ENCODE results near the gene MLXIP. TPM values are rescaled to one million over a fixed set of nuclear protein-coding genes. Genes with fewer than 3 reads are reported as not detected.

Gene MLXIP
- total and polyA plus RNA-seq, 2 of the 13 experiments (the other 11 are each of a cell fraction or from before 2014, with no cell fraction given) = 5.3 to 6.7 TPM

DNA sequence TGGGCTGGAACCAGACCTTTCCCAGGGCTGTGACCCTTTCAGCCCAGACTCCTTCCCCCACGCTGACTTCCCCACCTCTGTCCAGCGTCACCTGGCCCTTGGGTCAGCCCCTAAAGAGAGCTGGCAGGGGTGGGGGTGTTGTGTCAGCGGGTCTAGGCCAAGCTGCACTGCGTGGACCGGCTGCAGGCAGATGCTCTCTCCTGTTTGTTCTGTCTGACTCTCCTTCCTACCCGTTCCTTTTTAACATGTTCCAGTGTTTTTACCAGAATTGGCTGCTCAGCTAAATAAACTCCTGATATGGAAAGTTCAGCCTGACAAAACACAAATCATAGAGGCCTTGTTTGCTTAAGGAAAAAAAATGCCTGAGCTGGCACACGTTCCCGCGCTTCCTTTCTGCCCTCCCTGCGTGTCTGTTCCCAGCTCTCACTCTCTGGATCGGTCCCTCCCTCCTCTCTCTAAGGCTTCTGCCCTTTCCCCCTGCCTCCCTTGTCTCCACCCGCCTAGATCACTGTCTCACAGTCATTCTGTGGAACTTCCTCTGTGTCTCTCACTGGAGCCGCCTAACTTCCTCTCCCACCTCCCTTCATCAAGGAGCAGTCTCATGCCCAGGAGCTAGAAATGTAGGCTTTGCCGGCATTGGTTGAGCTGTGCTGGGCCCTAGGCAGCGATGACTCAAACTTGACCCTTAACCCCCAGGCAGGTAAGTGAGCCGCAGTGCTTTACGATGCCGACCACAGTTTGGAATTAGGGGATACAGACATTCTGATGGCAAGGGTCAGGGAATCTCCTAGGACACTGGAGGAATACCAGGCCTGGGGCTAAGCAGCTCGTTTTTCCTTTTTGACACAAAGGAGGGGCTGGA lies 15.5 kb upstream of the MLXIP start (continued):
- no peak for TF ChIP-seq TSC22D2 (CRISPR knock-in tag; IDR thresholded peaks at IDR 0.05; ENCODE audit: borderline replicate concordance)
- no peak for TF ChIP-seq HES4 (CRISPR knock-in tag; IDR thresholded peaks at IDR 0.05; ENCODE audit: borderline replicate concordance)
- TF ChIP-seq RBAK (CRISPR knock-in tag; IDR thresholded peaks at IDR 0.05) = no peak
- TF ChIP-seq IRX3 (CRISPR knock-in tag; IDR thresholded peaks at IDR 0.05; ENCODE audit: borderline replicate concordance, low read depth) = no peak
- TF ChIP-seq GFI1 (CRISPR knock-in tag; IDR thresholded peaks at IDR 0.05; ENCODE audit: borderline replicate concordance) = peak; percentile 95
- no peak for TF ChIP-seq ZNF264 (CRISPR knock-in tag; IDR thresholded peaks at IDR 0.05)
- TF ChIP-seq, protein P1, sequence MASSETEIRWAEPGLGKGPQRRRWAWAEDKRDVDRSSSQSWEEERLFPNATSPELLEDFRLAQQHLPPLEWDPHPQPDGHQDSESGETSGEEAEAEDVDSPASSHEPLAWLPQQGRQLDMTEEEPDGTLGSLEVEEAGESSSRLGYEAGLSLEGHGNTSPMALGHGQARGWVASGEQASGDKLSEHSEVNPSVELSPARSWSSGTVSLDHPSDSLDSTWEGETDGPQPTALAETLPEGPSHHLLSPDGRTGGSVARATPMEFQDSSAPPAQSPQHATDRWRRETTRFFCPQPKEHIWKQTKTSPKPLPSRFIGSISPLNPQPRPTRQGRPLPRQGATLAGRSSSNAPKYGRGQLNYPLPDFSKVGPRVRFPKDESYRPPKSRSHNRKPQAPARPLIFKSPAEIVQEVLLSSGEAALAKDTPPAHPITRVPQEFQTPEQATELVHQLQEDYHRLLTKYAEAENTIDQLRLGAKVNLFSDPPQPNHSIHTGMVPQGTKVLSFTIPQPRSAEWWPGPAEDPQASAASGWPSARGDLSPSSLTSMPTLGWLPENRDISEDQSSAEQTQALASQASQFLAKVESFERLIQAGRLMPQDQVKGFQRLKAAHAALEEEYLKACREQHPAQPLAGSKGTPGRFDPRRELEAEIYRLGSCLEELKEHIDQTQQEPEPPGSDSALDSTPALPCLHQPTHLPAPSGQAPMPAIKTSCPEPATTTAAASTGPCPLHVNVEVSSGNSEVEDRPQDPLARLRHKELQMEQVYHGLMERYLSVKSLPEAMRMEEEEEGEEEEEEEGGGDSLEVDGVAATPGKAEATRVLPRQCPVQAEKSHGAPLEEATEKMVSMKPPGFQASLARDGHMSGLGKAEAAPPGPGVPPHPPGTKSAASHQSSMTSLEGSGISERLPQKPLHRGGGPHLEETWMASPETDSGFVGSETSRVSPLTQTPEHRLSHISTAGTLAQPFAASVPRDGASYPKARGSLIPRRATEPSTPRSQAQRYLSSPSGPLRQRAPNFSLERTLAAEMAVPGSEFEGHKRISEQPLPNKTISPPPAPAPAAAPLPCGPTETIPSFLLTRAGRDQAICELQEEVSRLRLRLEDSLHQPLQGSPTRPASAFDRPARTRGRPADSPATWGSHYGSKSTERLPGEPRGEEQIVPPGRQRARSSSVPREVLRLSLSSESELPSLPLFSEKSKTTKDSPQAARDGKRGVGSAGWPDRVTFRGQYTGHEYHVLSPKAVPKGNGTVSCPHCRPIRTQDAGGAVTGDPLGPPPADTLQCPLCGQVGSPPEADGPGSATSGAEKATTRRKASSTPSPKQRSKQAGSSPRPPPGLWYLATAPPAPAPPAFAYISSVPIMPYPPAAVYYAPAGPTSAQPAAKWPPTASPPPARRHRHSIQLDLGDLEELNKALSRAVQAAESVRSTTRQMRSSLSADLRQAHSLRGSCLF (CRISPR knock-in tag; IDR thresholded peaks at IDR 0.05; ENCODE audit: borderline replicate concordance) = no peak
- no peak for TF ChIP-seq ZNF350 (CRISPR knock-in tag; IDR thresholded peaks at IDR 0.05; ENCODE audit: borderline replicate concordance, low read depth)
- peak; percentile 70 for TF ChIP-seq ZEB1 (IDR thresholded peaks at IDR 0.05; ENCODE audit: insufficient replicate concordance, low read depth)
- no peak for TF ChIP-seq FIP1L1 (IDR thresholded peaks at IDR 0.05; ENCODE audit: borderline replicate concordance, insufficient read depth, low read depth, low read length)
- TF ChIP-seq PAX8 (CRISPR knock-in tag; IDR thresholded peaks at IDR 0.05; ENCODE audit: borderline replicate concordance) = no peak
- TF ChIP-seq KDM5B (CRISPR knock-in tag; IDR thresholded peaks at IDR 0.05; ENCODE audit: borderline replicate concordance) = peak; percentile 39; the same call in 1 of the 2 replicates
- no peak for TF ChIP-seq POLR2AphosphoS2 (IDR thresholded peaks at IDR 0.05; ENCODE audit: low read depth, low read length)
- no peak for TF ChIP-seq HMG20B (CRISPR knock-in tag; conservative IDR thresholded peaks at IDR 0.05)
- TF ChIP-seq HOXA9 (CRISPR knock-in tag; IDR thresholded peaks at IDR 0.05; ENCODE audit: borderline replicate concordance) = no peak
- TF ChIP-seq, protein P2, sequence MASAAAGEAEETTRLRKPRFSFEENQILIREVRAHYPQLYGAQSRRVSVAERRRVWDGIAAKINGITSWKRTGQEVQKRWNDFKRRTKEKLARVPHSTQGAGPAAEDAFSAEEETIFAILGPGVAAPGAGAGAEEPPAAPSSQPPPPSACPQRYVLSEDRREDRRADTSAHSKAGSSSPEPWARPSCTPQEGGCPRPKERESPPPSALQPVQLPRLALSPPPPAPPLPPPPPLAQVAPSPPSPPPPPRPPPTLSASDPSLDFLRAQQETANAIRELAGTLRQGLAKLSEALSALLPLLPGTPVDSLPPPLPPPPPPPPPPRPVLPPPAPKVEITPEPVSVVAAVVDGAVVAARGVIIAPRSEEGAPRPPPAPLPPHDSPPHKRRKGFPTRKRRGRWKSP (CRISPR knock-in tag; IDR thresholded peaks at IDR 0.05) = no peak
- TF ChIP-seq NCOA1 (CRISPR knock-in tag; IDR thresholded peaks at IDR 0.05) = no peak; the same call in 1 of the 2 replicates
- no peak for TF ChIP-seq MEF2D (CRISPR knock-in tag; IDR thresholded peaks at IDR 0.05)
- no peak for TF ChIP-seq HHEX (CRISPR knock-in tag; IDR thresholded peaks at IDR 0.05)
- TF ChIP-seq SAFB2 (CRISPR knock-in tag; IDR thresholded peaks at IDR 0.05; ENCODE audit: borderline replicate concordance, low read depth) = no peak
- no peak for TF ChIP-seq TEF (CRISPR knock-in tag; IDR thresholded peaks at IDR 0.05)
- TF ChIP-seq SP5 (CRISPR knock-in tag; IDR thresholded peaks at IDR 0.05; ENCODE audit: borderline replicate concordance, low read depth) = no peak
- TF ChIP-seq MAX (IDR thresholded peaks at IDR 0.05) = peak; percentile 53
- no peak for TF ChIP-seq BHLHE40 (IDR thresholded peaks at IDR 0.05; ENCODE audit: low read length)
